Measurements from ENCODE around the gene TMEM252.
A peak's percentile ranks its signal among the peaks of the same experiment; 100 is the strongest.

Gene TMEM252

GRCh38 chr9:68502279-68502678 is 38.4 kb downstream of the TMEM252 start:
- no peak for DNase-seq (ENCODE audit: low read depth)
- TF ChIP-seq CTCF (IDR thresholded peaks at IDR 0.05; ENCODE audit: control insufficient read depth, extremely low read depth, insufficient read depth), result no peak
- no peak overlapping the region for H3K4me3 ChIP-seq (ENCODE audit: low read depth, low read length)

- no peak overlapping the region for H3K4me3 ChIP-seq (ENCODE audit: low read depth, low read length)
- DNase-seq (ENCODE audit: low read depth), result peak; percentile 83
- TF ChIP-seq CTCF (IDR thresholded peaks at IDR 0.05; ENCODE audit: control insufficient read depth, extremely low read depth, insufficient read depth), result no peak
Observed at GRCh38 chr9:68500457-68501381, 40.0 kb downstream of the TMEM252 start.

GRCh38 chr9:68498816-68499215 is 41.9 kb downstream of the TMEM252 start:
- DNase-seq (ENCODE audit: low read depth), result no peak
- H3K4me3 ChIP-seq (ENCODE audit: low read depth, low read length), result no peak overlapping the region
- TF ChIP-seq CTCF (IDR thresholded peaks at IDR 0.05; ENCODE audit: control insufficient read depth, extremely low read depth, insufficient read depth), result no peak

- no peak for TF ChIP-seq CTCF (IDR thresholded peaks at IDR 0.05; ENCODE audit: control insufficient read depth, extremely low read depth, insufficient read depth)
- no peak overlapping the region for H3K4me3 ChIP-seq (ENCODE audit: low read depth, low read length)
- no peak for DNase-seq (ENCODE audit: low read depth)
Observed at GRCh38 chr9:68497629-68498028, 43.1 kb downstream of the TMEM252 start.

GRCh38 chr9:68496356-68496755 is 44.3 kb downstream of the TMEM252 start:
- DNase-seq (ENCODE audit: low read depth), result no peak
- no peak overlapping the region for H3K4me3 ChIP-seq (ENCODE audit: low read depth, low read length)
- TF ChIP-seq CTCF (IDR thresholded peaks at IDR 0.05; ENCODE audit: control insufficient read depth, extremely low read depth, insufficient read depth), result no peak

- no peak overlapping the region for H3K4me3 ChIP-seq (ENCODE audit: low read depth, low read length)
- no peak for DNase-seq (ENCODE audit: low read depth)
- TF ChIP-seq CTCF (IDR thresholded peaks at IDR 0.05; ENCODE audit: control insufficient read depth, extremely low read depth, insufficient read depth), result no peak
Observed at GRCh38 chr9:68495247-68495646, 45.4 kb downstream of the TMEM252 start.
